ENCODE results near the gene WLS. TPM values are rescaled to one million over a fixed set of nuclear protein-coding genes. Genes with fewer than 3 reads are reported as not detected.
"Not testable (repeated sequence)": the region's sequence is repeated elsewhere in the genome, so short reads cannot be mapped to it uniquely, and the experiment has no call there.

The WLS gene
- total RNA-seq, 2 donors from 2014 or later: 74.5 to 92.1 TPM

GRCh38 chr1:68163220-68163619 lies 69.1 kb downstream of the WLS start:
- H3K4me3 ChIP-seq: no peak overlapping the region
- intact Hi-C loops (cut with DNase I): no loop called here
- 97% methylated on average over 26 of the region's 26 CpGs for WGBS
- TF ChIP-seq, protein P1, sequence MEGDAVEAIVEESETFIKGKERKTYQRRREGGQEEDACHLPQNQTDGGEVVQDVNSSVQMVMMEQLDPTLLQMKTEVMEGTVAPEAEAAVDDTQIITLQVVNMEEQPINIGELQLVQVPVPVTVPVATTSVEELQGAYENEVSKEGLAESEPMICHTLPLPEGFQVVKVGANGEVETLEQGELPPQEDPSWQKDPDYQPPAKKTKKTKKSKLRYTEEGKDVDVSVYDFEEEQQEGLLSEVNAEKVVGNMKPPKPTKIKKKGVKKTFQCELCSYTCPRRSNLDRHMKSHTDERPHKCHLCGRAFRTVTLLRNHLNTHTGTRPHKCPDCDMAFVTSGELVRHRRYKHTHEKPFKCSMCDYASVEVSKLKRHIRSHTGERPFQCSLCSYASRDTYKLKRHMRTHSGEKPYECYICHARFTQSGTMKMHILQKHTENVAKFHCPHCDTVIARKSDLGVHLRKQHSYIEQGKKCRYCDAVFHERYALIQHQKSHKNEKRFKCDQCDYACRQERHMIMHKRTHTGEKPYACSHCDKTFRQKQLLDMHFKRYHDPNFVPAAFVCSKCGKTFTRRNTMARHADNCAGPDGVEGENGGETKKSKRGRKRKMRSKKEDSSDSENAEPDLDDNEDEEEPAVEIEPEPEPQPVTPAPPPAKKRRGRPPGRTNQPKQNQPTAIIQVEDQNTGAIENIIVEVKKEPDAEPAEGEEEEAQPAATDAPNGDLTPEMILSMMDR (IDR thresholded peaks at IDR 0.05): no peak
- H3K27me3 ChIP-seq (replicated peaks; ENCODE audit: insufficient read depth): no peaks in the 10 kb centered on the region
- no peak for DNase-seq (ENCODE audit: low spot score)
- H3K9me3 ChIP-seq: no peaks in the 10 kb centered on the region
- H3K36me3 ChIP-seq: no peaks in the 10 kb centered on the region
- no peak overlapping the region for H3K27ac ChIP-seq
- no peaks in the 10 kb centered on the region for H3K4me1 ChIP-seq (replicated peaks)

DNA sequence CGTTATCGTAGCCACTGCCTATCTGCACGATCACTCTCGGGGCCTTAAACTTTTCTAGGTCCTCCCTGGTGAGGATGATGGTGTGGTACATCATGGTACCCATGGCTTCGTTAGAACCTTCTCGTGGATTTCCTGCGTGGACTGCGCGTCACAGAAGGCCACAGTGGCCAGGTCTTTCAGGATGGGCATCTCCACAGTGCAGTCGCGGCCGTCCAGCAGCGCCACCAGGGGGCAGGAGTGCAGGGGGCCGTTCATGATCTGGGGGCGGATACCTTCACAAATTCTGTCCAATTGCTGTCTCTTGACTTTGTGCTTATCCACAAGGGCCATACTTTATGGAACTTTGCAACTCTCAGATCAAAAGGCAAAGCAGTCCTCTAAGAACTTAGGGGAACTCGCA lies 69.6 kb downstream of the WLS start:
- 94% methylated on average over 16 of the region's 16 CpGs for WGBS
- no peaks in the 10 kb centered on the region for H3K27me3 ChIP-seq (replicated peaks; ENCODE audit: insufficient read depth)
- H3K9me3 ChIP-seq: no peaks in the 10 kb centered on the region
- H3K4me3 ChIP-seq: no peak overlapping the region
- intact Hi-C loops (cut with DNase I): no loop called here
- no peak overlapping the region for H3K27ac ChIP-seq
- DNase-seq (ENCODE audit: low spot score): no peak
- no peaks in the 10 kb centered on the region for H3K36me3 ChIP-seq
- no peaks in the 10 kb centered on the region for H3K4me1 ChIP-seq (replicated peaks)
- TF ChIP-seq POLR2A (IDR thresholded peaks at IDR 0.05) (no peak), POLR2AphosphoS5 (IDR thresholded peaks at IDR 0.05) (no peak)
- TF ChIP-seq, protein P1 (IDR thresholded peaks at IDR 0.05): no peak

GRCh38 chr1:68161672-68162071 lies 70.7 kb downstream of the WLS start:
- H3K36me3 ChIP-seq; H3K27ac ChIP-seq; H3K9me3 ChIP-seq; H3K27me3 ChIP-seq (replicated peaks; ENCODE audit: insufficient read depth); H3K4me1 ChIP-seq (replicated peaks); intact Hi-C loops (cut with DNase I); H3K4me3 ChIP-seq; DNase-seq (ENCODE audit: low spot score): not testable (repeated sequence)
- 85% methylated on average over 12 of the region's 12 CpGs for WGBS

DNA sequence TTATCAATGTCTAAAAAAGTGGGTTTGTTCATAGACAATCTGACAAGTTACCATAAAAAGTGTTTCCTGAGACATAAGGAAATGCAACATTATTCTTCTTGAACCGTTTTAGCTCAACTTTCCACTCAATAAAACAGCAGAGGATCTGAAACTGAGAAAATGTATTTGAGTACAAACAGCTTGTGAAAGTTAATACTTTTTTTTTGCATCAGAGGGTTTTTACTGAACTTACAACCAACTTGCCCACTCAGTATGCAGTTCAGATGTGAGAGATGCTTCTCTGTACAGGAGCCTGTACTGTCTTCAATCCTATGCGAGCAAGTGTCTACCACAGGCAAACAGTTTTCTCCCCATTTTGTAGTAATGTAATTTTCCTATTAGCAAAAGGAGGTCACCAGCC lies 71.4 kb downstream of the WLS start:
- H3K27me3 ChIP-seq (replicated peaks; ENCODE audit: insufficient read depth); H3K27ac ChIP-seq; H3K36me3 ChIP-seq; DNase-seq (ENCODE audit: low spot score); H3K4me1 ChIP-seq (replicated peaks); H3K9me3 ChIP-seq; intact Hi-C loops (cut with DNase I); H3K4me3 ChIP-seq: not testable (repeated sequence)
- 46% methylated on average over 2 of the region's 2 CpGs for WGBS

- no peak overlapping the region for H3K27ac ChIP-seq
- WGBS: 74% methylated on average over 1 of the region's 1 CpG
- intact Hi-C loops (cut with DNase I): no loop called here
- no peaks in the 10 kb centered on the region for H3K27me3 ChIP-seq (replicated peaks; ENCODE audit: insufficient read depth)
- H3K9me3 ChIP-seq: no peaks in the 10 kb centered on the region
- DNase-seq (ENCODE audit: low spot score): no peak
- no peak overlapping the region for H3K4me3 ChIP-seq
- H3K4me1 ChIP-seq (replicated peaks): no peaks in the 10 kb centered on the region
- no peaks in the 10 kb centered on the region for H3K36me3 ChIP-seq
- TF ChIP-seq POLR2A (IDR thresholded peaks at IDR 0.05) (no peak), POLR2AphosphoS5 (IDR thresholded peaks at IDR 0.05) (no peak)
- TF ChIP-seq, protein P1 (IDR thresholded peaks at IDR 0.05): no peak
Measured at GRCh38 chr1:68160021-68160420, 72.3 kb downstream of the WLS start.

DNA sequence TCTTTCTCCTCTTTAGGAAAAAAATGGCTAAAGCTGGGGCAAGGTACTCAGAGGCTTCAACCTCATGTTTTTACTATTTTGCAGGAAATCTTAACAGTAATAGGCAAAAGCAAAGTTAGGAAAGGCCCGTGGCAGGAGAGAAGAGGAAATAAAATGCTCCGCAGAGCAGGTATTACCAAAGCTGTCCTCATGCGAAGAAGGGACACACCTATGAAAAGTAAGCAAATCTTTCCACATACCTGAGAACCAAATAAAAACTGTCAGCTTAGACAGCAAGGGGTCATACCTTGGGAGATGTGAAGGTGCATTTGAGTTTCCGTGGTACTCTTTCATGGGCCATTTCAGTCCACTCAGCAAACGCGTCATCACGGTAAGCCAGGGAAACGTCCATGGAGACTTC lies 73.5 kb downstream of the WLS start:
- H3K27ac ChIP-seq: no peak overlapping the region
- intact Hi-C loops (cut with DNase I): no loop called here
- TF ChIP-seq, protein P1 (IDR thresholded peaks at IDR 0.05): no peak
- no peak for TF ChIP-seq POLR2A (IDR thresholded peaks at IDR 0.05)
- no peak for TF ChIP-seq POLR2AphosphoS5 (IDR thresholded peaks at IDR 0.05)
- H3K9me3 ChIP-seq: no peaks in the 10 kb centered on the region
- H3K36me3 ChIP-seq: no peaks in the 10 kb centered on the region
- DNase-seq (ENCODE audit: low spot score): no peak
- H3K4me3 ChIP-seq: no peak overlapping the region
- 70% methylated on average over 8 of the region's 8 CpGs for WGBS
- H3K4me1 ChIP-seq (replicated peaks): no peaks in the 10 kb centered on the region
- H3K27me3 ChIP-seq (replicated peaks; ENCODE audit: insufficient read depth): no peaks in the 10 kb centered on the region
